OCI-LY3 (cell line): ENCODE results near the gene LNPEP.

Experiments used
- H2AFZ ChIP-seq: fragments of 200-600, 300-600 bp; shearing (Covaris generic); 2 replicates; pipeline ENCODE4 v1.6.0; 2014; ENCODE audit warnings: antibody characterized with exemption, low read depth, low read length
- H3K27ac ChIP-seq: fragments of 200-600, 300-600 bp; sonication (generic); 2 replicates; pipeline ENCODE4 v1.5.1; 2014; ENCODE audit warnings: mild to moderate bottlenecking, low read length, moderate library complexity, mixed read lengths
- H3K27me3 ChIP-seq: fragments of 200-600, 300-600 bp; sonication (generic); 2 replicates; pipeline ENCODE4 v1.6.1; 2014; ENCODE audit warnings: low read depth, low read length, mixed read lengths
- H3K36me3 ChIP-seq: fragments of 200-600, 300-600 bp; sonication (generic); replicated peaks from 2 replicates; pipeline ENCODE3; 2014; ENCODE audit warnings: low read depth, low read length, mixed read lengths
- H3K4me1 ChIP-seq: fragments of 300-600, 200-600 bp; sonication (generic); 2 replicates; pipeline ENCODE4 v1.6.1; 2014; ENCODE audit warnings: low read length, mixed read lengths
- H3K4me2 ChIP-seq: fragments of 200-600, 300-600 bp; sonication (generic); 2 replicates; pipeline ENCODE4 v1.6.1; 2014; ENCODE audit warnings: low read length, mixed read lengths
- H3K4me3 ChIP-seq: fragments of 300-600, 200-600 bp; sonication (generic); 2 replicates; pipeline ENCODE4 v1.5.1; 2014; ENCODE audit warnings: antibody characterized with exemption, mild to moderate bottlenecking, low read length, moderate library complexity
- H3K79me2 ChIP-seq: fragments of 300-600, 200-600 bp; shearing (Covaris generic); 2 replicates; pipeline ENCODE4 v1.6.1; 2014; ENCODE audit warnings: mild to moderate bottlenecking, low read length, mixed read lengths
- H3K9ac ChIP-seq: fragments of 300-600, 200-600 bp; shearing (Covaris generic); 2 replicates; pipeline ENCODE4 v1.6.0; 2014; ENCODE audit warnings: mild to moderate bottlenecking, low read length, moderate library complexity
- H3K9me3 ChIP-seq: fragments of 200-600, 300-600 bp; shearing (Covaris generic); 2 replicates; pipeline ENCODE4 v1.6.1; 2014; ENCODE audit warnings: low read length, mixed read lengths; ENCODE audit not compliant: insufficient read depth
- H4K20me1 ChIP-seq: fragments of 200-600, 300-600 bp; sonication (generic); 2 replicates; pipeline ENCODE4 v1.6.1; 2016; ENCODE audit warnings: low read length, mixed read lengths; ENCODE audit not compliant: insufficient read depth
- EZH2phosphoT487 ChIP-seq: fragments of 200-600 bp; shearing (Covaris generic); IDR thresholded peaks from 2 replicates; pipeline ENCODE4 v1.6.1; 2018; ENCODE audit warnings: antibody characterized with exemption, mixed run types, low read depth
- TF ChIP-seq, protein P1 (sequence below): fragments of 200-600, 300-600 bp; sonication (generic); IDR thresholded peaks from 2 replicates; pipeline ENCODE4 v1.5.1; 2014; ENCODE audit warnings: antibody characterized with exemption, low read length, low read depth

Gene LNPEP

DNA sequence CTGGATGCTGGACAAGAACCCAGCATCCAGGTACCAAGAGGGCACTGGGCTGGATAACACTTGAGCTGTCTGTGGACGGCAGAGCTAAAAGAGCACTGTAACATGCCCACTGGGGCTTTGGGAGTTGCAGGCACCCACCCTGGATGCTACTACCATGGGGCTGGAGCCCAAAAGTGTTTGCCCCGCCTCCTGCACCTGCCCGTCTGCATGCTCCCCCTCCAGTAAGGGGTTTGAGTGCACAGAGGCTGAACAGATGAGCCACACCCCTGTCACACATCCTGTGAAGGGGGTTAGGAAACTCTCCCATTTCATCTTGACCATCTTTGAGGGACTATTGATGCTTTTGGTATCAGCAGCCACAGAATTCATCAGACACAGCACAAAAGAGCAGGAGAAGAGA lies 137.5 kb downstream of the LNPEP start:
- Histone ChIP-seq H3K36me3 (no peaks in the 10 kb centered on the region), H4K20me1 (no peaks in the 10 kb centered on the region), H3K27ac (no peak overlapping the region), H3K27me3 (no peaks in the 10 kb centered on the region), H3K4me1 (no peaks in the 10 kb centered on the region), H3K4me2 (no peak overlapping the region), H3K4me3 (no peak overlapping the region), H3K9me3 (no peaks in the 10 kb centered on the region), H2AFZ (no peak overlapping the region), H3K79me2 (no peaks in the 10 kb centered on the region), H3K9ac (no peak overlapping the region)
- no peak for TF ChIP-seq EZH2phosphoT487
- TF ChIP-seq, protein P1, sequence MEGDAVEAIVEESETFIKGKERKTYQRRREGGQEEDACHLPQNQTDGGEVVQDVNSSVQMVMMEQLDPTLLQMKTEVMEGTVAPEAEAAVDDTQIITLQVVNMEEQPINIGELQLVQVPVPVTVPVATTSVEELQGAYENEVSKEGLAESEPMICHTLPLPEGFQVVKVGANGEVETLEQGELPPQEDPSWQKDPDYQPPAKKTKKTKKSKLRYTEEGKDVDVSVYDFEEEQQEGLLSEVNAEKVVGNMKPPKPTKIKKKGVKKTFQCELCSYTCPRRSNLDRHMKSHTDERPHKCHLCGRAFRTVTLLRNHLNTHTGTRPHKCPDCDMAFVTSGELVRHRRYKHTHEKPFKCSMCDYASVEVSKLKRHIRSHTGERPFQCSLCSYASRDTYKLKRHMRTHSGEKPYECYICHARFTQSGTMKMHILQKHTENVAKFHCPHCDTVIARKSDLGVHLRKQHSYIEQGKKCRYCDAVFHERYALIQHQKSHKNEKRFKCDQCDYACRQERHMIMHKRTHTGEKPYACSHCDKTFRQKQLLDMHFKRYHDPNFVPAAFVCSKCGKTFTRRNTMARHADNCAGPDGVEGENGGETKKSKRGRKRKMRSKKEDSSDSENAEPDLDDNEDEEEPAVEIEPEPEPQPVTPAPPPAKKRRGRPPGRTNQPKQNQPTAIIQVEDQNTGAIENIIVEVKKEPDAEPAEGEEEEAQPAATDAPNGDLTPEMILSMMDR: no peak

DNA sequence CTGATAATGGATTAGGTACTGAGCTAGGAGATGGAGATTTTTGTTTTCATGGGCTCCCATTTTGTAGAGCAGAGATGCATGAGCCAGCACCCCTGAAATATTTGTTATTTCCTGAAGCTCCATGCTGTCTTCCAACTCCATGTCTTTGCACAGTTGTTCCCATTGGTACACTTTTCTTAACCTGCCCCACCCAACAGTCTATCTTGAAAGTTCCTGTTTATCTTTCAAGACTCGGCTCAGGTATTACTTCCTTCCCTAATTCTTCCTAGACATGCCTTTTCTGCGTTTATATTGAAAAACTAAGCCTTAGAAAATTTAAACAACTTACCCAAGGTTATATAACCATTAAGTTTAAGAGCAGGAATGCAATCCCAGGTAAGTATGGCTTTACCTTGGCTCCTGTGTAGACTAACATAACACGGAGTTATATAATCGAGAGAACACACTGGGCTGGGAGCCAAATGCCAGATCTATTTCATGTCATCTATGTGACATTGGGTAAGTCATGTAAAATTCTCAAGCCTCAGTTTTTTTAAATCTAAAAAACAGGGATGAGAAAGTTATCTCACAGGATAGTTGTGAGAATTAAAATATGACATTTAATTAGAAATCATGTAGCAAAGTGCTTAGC lies 139.1 kb downstream of the LNPEP start:
- H3K79me2 ChIP-seq: no peaks in the 10 kb centered on the region
- H3K9me3 ChIP-seq: no peaks in the 10 kb centered on the region
- no peak for TF ChIP-seq EZH2phosphoT487
- TF ChIP-seq, protein P1: no peak
- H3K4me2 ChIP-seq: no peak overlapping the region
- H2AFZ ChIP-seq: no peak overlapping the region
- H3K27me3 ChIP-seq: no peaks in the 10 kb centered on the region
- 0 out of 2 replicates have a peak, but pooled peaks cover 4% of the 10 kb centered on the region for H3K4me1 ChIP-seq
- no peak overlapping the region for H3K9ac ChIP-seq
- no peak overlapping the region for H3K27ac ChIP-seq
- H4K20me1 ChIP-seq: no peaks in the 10 kb centered on the region
- H3K4me3 ChIP-seq: no peak overlapping the region
- no peaks in the 10 kb centered on the region for H3K36me3 ChIP-seq

DNA sequence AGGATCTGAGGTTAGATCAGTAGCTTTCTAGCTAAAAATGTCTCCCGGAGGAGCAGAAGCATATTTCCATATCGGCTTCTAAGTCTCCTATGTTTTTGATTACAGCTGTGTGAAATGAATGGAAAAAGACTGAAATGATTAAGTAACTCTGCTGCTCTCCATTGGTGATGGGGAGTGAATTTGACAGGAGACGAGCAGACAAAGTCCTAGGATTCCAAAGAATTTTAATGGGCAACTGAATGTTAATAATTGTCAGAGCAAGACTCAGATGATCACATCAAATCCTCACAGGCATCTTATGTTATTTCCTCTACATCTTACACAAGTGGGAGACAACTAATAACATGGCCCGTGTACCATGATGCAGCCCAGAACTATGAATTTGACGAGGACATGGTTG lies 139.8 kb downstream of the LNPEP start:
- H3K4me1 ChIP-seq: 0 out of 2 replicates have a peak, but pooled peaks cover 4% of the 10 kb centered on the region
- H3K27me3 ChIP-seq: no peaks in the 10 kb centered on the region
- H3K27ac ChIP-seq: no peak overlapping the region
- no peaks in the 10 kb centered on the region for H3K9me3 ChIP-seq
- no peaks in the 10 kb centered on the region for H4K20me1 ChIP-seq
- no peak overlapping the region for H3K4me3 ChIP-seq
- TF ChIP-seq, protein P1: no peak
- no peak for TF ChIP-seq EZH2phosphoT487
- no peak overlapping the region for H2AFZ ChIP-seq
- H3K79me2 ChIP-seq: no peaks in the 10 kb centered on the region
- H3K4me2 ChIP-seq: no peak overlapping the region
- H3K9ac ChIP-seq: no peak overlapping the region
- H3K36me3 ChIP-seq: no peaks in the 10 kb centered on the region

DNA sequence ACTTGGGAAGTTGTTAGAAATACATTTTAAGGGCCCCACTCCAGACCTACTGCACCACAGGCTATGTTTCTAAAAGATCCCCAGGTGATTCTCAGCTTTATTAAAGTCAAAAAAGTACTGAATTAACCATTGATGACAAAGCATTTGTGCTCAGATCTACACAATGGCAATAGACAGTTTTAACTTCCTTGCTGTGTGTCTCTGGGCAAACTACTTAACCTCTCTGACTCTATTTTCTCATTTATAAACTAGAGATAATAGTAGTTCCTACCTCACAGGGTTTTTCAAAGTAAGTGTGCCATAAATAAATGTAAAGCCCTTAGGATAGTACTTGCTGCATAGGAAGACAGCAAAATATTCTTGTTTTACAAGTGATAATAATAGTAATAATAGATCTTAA lies 140.2 kb downstream of the LNPEP start:
- Histone ChIP-seq H3K27me3 (no peaks in the 10 kb centered on the region), H3K36me3 (no peaks in the 10 kb centered on the region), H4K20me1 (no peaks in the 10 kb centered on the region), H3K79me2 (no peaks in the 10 kb centered on the region), H3K4me1 (0 out of 2 replicates have a peak, but pooled peaks cover 4% of the 10 kb centered on the region), H2AFZ (no peak overlapping the region), H3K27ac (no peak overlapping the region), H3K9me3 (no peaks in the 10 kb centered on the region), H3K4me3 (no peak overlapping the region), H3K9ac (no peak overlapping the region), H3K4me2 (no peak overlapping the region)
- TF ChIP-seq EZH2phosphoT487: no peak
- TF ChIP-seq, protein P1: no peak
